GM12878 (cell line): ENCODE data around the gene ACTG1. TPM values are rescaled to one million over a fixed set of nuclear protein-coding genes. Genes with fewer than 3 reads are reported as not detected.
A peak's percentile ranks its signal among the peaks of the same experiment; 100 is the strongest.

Experiments
- ATAC-seq: fragments of 200-7000 bp; cut with Tn5 transposase; 3 replicates; pipeline ENCODE4 v1.9.1; 2020; ENCODE audit warnings: mild to moderate bottlenecking, moderate library complexity
- BruUV-seq: library from RNA; stranded (reverse); fragments of 400-500 nt; replicated peaks from 2 replicates; lab custom pipeline; 2021; lab: Mats Ljungman, UMichigan
- CTCF ChIA-PET: fragments of 300-600 bp; sonication (Branson Sonifier 250); formaldehyde crosslinking; extraction: SDS; loops from one replicate; lab custom pipeline; 2021; ENCODE audit warnings: inconsistent platforms; lab: Yijun Ruan, JAX
- POLR2A ChIA-PET: fragments of 350-600 bp; formaldehyde crosslinking; extraction: SDS; loops from one replicate; lab custom pipeline; 2021; ENCODE audit warnings: inconsistent platforms; lab: Charles Lee
- RAD21 ChIA-PET: fragments of 300-600 bp; sonication (Branson Sonifier 250); formaldehyde crosslinking; loops from one replicate; lab custom pipeline; 2023; ENCODE audit warnings: antibody characterized with exemption; ENCODE audit not compliant: unreplicated experiment; lab: Charles Lee
- SMC1A ChIA-PET: fragments of 300-600 bp; sonication (Branson Sonifier 250); formaldehyde crosslinking; loops from one replicate; lab custom pipeline; 2023; ENCODE audit not compliant: unreplicated experiment, uncharacterized antibody; lab: Charles Lee
- DNase-seq: peaks from one replicate; pipeline ENCODE4 v3.0.0-alpha.2; 2011; ENCODE audit warnings: low read depth, low spot score
- FAIRE-seq: peaks from 3 replicates; lab custom pipeline; 2011; peaks lifted over from hg19 to GRCh38; lab: Jason Lieb, UNC
- H2AFZ ChIP-seq: 2 replicates; pipeline ENCODE4 v1.6.0; 2011; ENCODE audit warnings: low read depth, low read length, control low read depth; ENCODE audit not compliant: control insufficient read depth
- H3K27ac ChIP-seq: 2 replicates; pipeline ENCODE4 v1.5.1; 2011; ENCODE audit warnings: control low read depth; ENCODE audit not compliant: control insufficient read depth, insufficient read depth
- H3K27me3 ChIP-seq, 2 experiments: replicated peaks in 1 of 2; 2 replicates each; pipeline versions ENCODE4 v1.6.0 to v1.6.1; 2011; ENCODE audit warnings: low read length in 1 of 2; ENCODE audit not compliant: control insufficient read depth in 2 of 2, insufficient read depth in 2 of 2
- H3K36me3 ChIP-seq, 2 experiments: 2 replicates each; pipeline ENCODE4 v1.5.1; 2011; ENCODE audit warnings: low read length in 1 of 2; ENCODE audit not compliant: control insufficient read depth in 2 of 2, insufficient read depth in 2 of 2
- H3K4me1 ChIP-seq: 2 replicates; pipeline ENCODE4 v1.6.1; 2011; ENCODE audit warnings: mild to moderate bottlenecking, low read length, moderate library complexity, mixed read lengths; ENCODE audit not compliant: control insufficient read depth, insufficient read depth
- H3K4me2 ChIP-seq: 2 replicates; pipeline ENCODE4 v1.6.0; 2011; ENCODE audit warnings: control low read depth; ENCODE audit not compliant: control insufficient read depth, insufficient read depth
- H3K4me3 ChIP-seq: fragments of 200-600 bp; sonication (generic); 2 replicates; pipeline ENCODE4 v1.5.1; 2016
- H3K79me2 ChIP-seq: 2 replicates; pipeline ENCODE4 v1.6.0; 2011; ENCODE audit warnings: low read length; ENCODE audit not compliant: control insufficient read depth, insufficient read depth
- H3K9ac ChIP-seq: 2 replicates; pipeline ENCODE4 v1.8.0; 2011; ENCODE audit warnings: low read length, control low read depth, mixed read lengths; ENCODE audit not compliant: control insufficient read depth, insufficient read depth
- H3K9me3 ChIP-seq: replicated peaks from 3 replicates; pipeline ENCODE4 v1.5.1; 2011; ENCODE audit warnings: mild to moderate bottlenecking, low read length; ENCODE audit not compliant: control insufficient read depth, insufficient read depth
- H4K20me1 ChIP-seq: 2 replicates; pipeline ENCODE4 v1.6.0; 2011; ENCODE audit not compliant: control insufficient read depth, insufficient read depth
- BACH1 ChIP-seq: fragments of 450-650 bp; IDR thresholded peaks from 2 replicates; pipeline ENCODE4 v1.6.1; 2017; ENCODE audit warnings: mild to moderate bottlenecking, borderline replicate concordance
- CHD1 ChIP-seq: IDR thresholded peaks from 2 replicates; pipeline ENCODE4 v1.6.1; 2012; ENCODE audit warnings: low read depth, low read length, improper control_type of control experiment
- NFYB ChIP-seq: IDR thresholded peaks from 2 replicates; pipeline ENCODE4 v1.6.1; 2011; ENCODE audit warnings: low read depth, mild to moderate bottlenecking, low read length, improper control_type of control experiment, moderate library complexity; ENCODE audit not compliant: insufficient read depth
- SPI1 ChIP-seq: IDR thresholded peaks from 2 replicates; pipeline ENCODE4 v1.6.1; 2011; ENCODE audit warnings: low read depth, mild to moderate bottlenecking, low read length, moderate library complexity, borderline replicate concordance; ENCODE audit not compliant: insufficient read depth
- STAT1 ChIP-seq: fragments of 450-650 bp; conservative IDR thresholded peaks from 2 replicates; pipeline ENCODE4 v1.6.1; 2014; ENCODE audit warnings: antibody characterized with exemption, mild to moderate bottlenecking
- STAT3 ChIP-seq: IDR thresholded peaks from 2 replicates; pipeline ENCODE4 v1.6.1; 2011; ENCODE audit warnings: low read depth, low read length, improper control_type of control experiment
- TAF1 ChIP-seq: IDR thresholded peaks from 2 replicates; pipeline ENCODE4 v1.6.1; 2011; ENCODE audit warnings: mild to moderate bottlenecking, low read depth, low read length, borderline replicate concordance
- WGBS: methylation state at CpG from one replicate; pipeline ENCODE4 v1.1.6; 2016; ENCODE audit warnings: low lambda C conversion rate; ENCODE audit not compliant: insufficient replicate concordance, insufficient coverage; ENCODE audit errors: missing lambda C conversion rate; 5-methylcytosine and 5-hydroxymethylcytosine counted together
- in situ Hi-C: fragments of 300-500 bp; cut with MboI; formaldehyde crosslinking; loops from 9 replicates; pipeline ENCODE4 v1.14.3; 2018; ENCODE audit warnings: mixed read lengths
- intact Hi-C: fragments of 100-400 bp; cut with micrococcal nuclease; formaldehyde crosslinking; loops from one replicate; pipeline ENCODE4 v1.14.2; 2022; ENCODE audit not compliant: unreplicated experiment
- polyA plus RNA-seq, 11 experiments: library from polyadenylated mRNA; depleted of rRNA in 4 of 11; unstranded in 6 of 11; stranded (reverse) in 5 of 11; fragments of >200 nt; fragmentation: Nextera tagmentation in 4 of 11; fragmentation: Illumina TruSeq in 1 of 11; extraction: Ambion mirVana in 4 of 11; extraction: Trizol in 1 of 11; gene quantifications; 1 replicate in 1 of 11; 2 replicates in 10 of 11; pipeline versions ENCODE4 v1.2.1 to v1.2.3, GENCODE V29; 2011 to 2016; ENCODE audit warnings: inconsistent platforms in 2 of 11, missing spikeins in 2 of 11, low read depth in 1 of 11
- total RNA-seq, 4 experiments: library from RNA; depleted of rRNA in 3 of 4; stranded (reverse); fragments of >200 nt in 3 of 4; fragmentation: Illumina TruSeq in 1 of 4; extraction: Trizol in 1 of 4; gene quantifications; 2 replicates each; pipeline versions ENCODE4 v1.2.1 to v1.2.3, GENCODE V29; 2013 to 2021
- TF ChIP-seq, protein P1 (sequence below): fragments of 450-650 bp; formaldehyde crosslinking; IDR thresholded peaks from 2 replicates; pipeline ENCODE4 v1.4.0; 2022; ENCODE audit warnings: mild to moderate bottlenecking, moderate library complexity
- TF ChIP-seq, protein P2 (sequence below), 3 experiments: IDR thresholded peaks in 2 of 3; conservative IDR thresholded peaks in 1 of 3; 2 replicates each; pipeline ENCODE4 v1.5.1; 2011; ENCODE audit warnings: low read depth in 3 of 3, low read length in 3 of 3, mild to moderate bottlenecking in 3 of 3, control low read depth in 2 of 3, moderate library complexity in 2 of 3, inconsistent platforms in 1 of 3, mixed read lengths in 1 of 3; ENCODE audit not compliant: control insufficient read depth in 2 of 3, insufficient read depth in 1 of 3; ENCODE audit errors: extremely low read depth in 1 of 3
- TF ChIP-seq, protein P3 (sequence below): IDR thresholded peaks from 2 replicates; pipeline ENCODE4 v1.6.1; 2012; ENCODE audit warnings: low read depth, low read length, improper control_type of control experiment
- TF ChIP-seq, protein P4 (sequence below): fragments of 450-650 bp; IDR thresholded peaks from 2 replicates; pipeline ENCODE4 v1.6.1; 2017; ENCODE audit warnings: borderline replicate concordance

Gene ACTG1
- total and polyA plus RNA-seq, 10 of the 15 experiments (the other 5 are each of a cell fraction or from before 2014, with no cell fraction given) = 810 to 6,105 (median 3,650) TPM

DNA sequence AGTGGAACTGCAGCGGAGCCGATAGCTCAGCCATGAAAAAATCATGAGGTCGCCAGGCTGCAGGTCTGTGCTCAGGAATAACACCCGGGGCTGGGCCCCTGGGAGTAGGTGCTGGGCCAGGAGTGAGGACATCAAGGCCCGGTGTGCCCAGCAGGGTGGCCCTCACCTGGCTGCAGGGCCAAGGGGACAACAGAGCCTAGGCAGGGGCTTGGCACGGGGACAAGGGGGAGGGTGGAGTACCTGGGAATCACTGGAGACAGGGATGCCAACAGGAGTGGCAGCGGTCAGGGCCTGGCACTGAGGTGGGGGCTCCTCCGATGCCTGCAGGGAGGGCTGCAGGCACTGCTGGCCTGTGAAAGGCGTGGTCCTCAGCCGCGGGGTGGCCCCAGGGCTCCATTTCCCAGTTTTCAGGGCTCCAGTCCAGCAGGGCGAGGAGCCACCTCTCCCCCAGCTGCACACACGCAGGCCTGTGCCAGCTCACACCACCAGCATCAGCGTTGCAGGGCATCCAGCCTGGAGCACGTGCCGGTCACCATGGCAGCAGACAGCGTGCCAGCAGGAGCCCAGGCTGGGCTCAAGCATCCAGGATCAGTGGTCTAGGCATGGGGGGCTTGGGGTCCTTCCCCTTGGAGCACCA is 10.9 kb upstream of the ACTG1 start (continued):
- TF ChIP-seq, protein P1, sequence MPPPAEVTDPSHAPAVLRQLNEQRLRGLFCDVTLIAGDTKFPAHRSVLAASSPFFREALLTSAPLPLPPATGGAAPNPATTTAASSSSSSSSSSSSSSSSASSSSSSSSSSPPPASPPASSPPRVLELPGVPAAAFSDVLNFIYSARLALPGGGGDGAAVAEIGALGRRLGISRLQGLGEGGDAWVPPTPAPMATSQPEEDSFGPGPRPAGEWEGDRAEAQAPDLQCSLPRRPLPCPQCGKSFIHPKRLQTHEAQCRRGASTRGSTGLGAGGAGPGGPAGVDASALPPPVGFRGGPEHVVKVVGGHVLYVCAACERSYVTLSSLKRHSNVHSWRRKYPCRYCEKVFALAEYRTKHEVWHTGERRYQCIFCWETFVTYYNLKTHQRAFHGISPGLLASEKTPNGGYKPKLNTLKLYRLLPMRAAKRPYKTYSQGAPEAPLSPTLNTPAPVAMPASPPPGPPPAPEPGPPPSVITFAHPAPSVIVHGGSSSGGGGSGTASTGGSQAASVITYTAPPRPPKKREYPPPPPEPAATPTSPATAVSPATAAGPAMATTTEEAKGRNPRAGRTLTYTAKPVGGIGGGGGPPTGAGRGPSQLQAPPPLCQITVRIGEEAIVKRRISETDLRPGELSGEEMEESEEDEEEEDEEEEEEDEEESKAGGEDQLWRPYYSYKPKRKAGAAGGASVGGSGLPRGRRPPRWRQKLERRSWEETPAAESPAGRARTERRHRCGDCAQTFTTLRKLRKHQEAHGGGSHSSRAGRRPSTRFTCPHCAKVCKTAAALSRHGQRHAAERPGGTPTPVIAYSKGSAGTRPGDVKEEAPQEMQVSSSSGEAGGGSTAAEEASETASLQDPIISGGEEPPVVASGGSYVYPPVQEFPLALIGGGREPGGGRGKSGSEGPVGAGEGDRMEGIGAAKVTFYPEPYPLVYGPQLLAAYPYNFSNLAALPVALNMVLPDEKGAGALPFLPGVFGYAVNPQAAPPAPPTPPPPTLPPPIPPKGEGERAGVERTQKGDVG = no peak
- TF ChIP-seq BACH1 = no peak
- TF ChIP-seq NFYB = no peak
- no peak for TF ChIP-seq CHD1
- no peak for TF ChIP-seq STAT1

DNA sequence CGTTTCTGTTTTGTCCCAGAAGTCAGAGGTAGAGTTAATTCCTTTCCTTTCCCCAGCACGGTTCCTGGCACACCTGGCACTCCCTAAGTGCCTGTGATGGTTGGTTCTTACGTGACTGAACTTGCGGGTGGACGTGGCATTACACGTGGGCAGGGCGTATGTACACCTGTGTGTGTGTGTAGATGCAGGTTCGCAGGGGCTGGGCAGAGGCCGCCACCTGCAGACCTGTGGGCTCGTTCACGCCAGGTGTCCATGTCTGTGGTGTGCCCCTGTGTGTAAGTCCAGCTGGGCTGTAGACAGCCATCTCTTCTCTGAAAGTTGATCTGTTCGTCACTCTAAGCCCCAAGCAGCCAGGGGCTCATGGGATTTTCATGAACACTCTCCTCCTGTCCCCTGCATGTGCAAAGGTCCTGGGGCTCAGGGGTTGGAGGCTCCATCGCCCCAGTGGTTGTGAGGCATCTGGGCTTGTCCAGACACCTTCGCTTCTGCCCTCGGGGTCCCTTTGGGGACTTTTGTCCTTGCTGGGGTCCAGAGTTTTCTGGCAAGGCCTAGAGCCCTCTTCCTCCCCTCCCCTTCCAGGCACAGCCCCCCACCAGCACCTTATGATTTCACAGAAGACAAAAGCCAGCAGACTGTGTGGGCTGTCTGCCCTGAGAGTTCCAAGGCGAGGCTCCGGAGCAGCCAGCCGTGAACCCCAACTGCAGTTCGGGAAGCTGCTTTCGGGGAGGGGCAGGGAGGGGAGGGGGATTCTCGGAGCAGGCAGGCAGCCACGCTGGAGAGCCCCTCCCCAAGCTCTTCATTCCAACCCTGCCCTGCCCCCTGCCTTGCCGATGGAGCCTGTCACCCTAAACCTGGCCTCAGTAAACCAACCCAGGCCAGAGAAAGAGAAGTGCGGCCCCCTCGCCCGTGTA is 10.1 kb upstream of the ACTG1 start:
- POLR2A ChIA-PET = interaction anchor here (0.9 kb wide), 1 partner anchor 14 kb away, joined by 3 read pairs; no protein-coding TSS in a partner anchor
- TF ChIP-seq, protein P2, sequence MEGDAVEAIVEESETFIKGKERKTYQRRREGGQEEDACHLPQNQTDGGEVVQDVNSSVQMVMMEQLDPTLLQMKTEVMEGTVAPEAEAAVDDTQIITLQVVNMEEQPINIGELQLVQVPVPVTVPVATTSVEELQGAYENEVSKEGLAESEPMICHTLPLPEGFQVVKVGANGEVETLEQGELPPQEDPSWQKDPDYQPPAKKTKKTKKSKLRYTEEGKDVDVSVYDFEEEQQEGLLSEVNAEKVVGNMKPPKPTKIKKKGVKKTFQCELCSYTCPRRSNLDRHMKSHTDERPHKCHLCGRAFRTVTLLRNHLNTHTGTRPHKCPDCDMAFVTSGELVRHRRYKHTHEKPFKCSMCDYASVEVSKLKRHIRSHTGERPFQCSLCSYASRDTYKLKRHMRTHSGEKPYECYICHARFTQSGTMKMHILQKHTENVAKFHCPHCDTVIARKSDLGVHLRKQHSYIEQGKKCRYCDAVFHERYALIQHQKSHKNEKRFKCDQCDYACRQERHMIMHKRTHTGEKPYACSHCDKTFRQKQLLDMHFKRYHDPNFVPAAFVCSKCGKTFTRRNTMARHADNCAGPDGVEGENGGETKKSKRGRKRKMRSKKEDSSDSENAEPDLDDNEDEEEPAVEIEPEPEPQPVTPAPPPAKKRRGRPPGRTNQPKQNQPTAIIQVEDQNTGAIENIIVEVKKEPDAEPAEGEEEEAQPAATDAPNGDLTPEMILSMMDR (IDR thresholded peaks at IDR 0.05 in 2 of 3, conservative IDR thresholded peaks at IDR 0.05 in 1 of 3; ENCODE audit: control insufficient read depth in 2 of 3, extremely low read depth in 1 of 3, insufficient read depth in 1 of 3, low read depth in 3 of 3, low read length in 3 of 3) = peak in 2 of 3 experiments; percentile 33 to 38; a peak in 3 of 6 replicates
- TF ChIP-seq, protein P3, sequence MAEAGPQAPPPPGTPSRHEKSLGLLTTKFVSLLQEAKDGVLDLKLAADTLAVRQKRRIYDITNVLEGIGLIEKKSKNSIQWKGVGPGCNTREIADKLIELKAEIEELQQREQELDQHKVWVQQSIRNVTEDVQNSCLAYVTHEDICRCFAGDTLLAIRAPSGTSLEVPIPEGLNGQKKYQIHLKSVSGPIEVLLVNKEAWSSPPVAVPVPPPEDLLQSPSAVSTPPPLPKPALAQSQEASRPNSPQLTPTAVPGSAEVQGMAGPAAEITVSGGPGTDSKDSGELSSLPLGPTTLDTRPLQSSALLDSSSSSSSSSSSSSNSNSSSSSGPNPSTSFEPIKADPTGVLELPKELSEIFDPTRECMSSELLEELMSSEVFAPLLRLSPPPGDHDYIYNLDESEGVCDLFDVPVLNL = no peak
- TF ChIP-seq SPI1 (peak; percentile 30; the same call in 1 of the 2 replicates), TAF1 (no peak), STAT3 (no peak)
- TF ChIP-seq, protein P4, sequence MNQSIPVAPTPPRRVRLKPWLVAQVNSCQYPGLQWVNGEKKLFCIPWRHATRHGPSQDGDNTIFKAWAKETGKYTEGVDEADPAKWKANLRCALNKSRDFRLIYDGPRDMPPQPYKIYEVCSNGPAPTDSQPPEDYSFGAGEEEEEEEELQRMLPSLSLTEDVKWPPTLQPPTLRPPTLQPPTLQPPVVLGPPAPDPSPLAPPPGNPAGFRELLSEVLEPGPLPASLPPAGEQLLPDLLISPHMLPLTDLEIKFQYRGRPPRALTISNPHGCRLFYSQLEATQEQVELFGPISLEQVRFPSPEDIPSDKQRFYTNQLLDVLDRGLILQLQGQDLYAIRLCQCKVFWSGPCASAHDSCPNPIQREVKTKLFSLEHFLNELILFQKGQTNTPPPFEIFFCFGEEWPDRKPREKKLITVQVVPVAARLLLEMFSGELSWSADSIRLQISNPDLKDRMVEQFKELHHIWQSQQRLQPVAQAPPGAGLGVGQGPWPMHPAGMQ = no peak

More for the DNA sequence above, 10.1 kb upstream of the ACTG1 start:
- RAD21 ChIA-PET = interaction anchor here (0.6 to 7.6 kb wide), 2 partner anchors 77 to 97 kb away, joined by 3 to 44 read pairs; no protein-coding TSS in a partner anchor
- no peak for ATAC-seq
- Histone ChIP-seq H3K79me2 (peaks cover 17% of the 10 kb centered on the region), H4K20me1 (no peaks in the 10 kb centered on the region), H3K9ac (no peak overlapping the region), H2AFZ (no peak overlapping the region), H3K27ac (no peak overlapping the region), H3K4me2 (no peak overlapping the region), H3K27me3 (no peaks in the 10 kb centered on the region), H3K4me1 (peaks cover 21% of the 10 kb centered on the region), H3K4me3 (no peak overlapping the region), H3K9me3 (no peaks in the 10 kb centered on the region), H3K36me3 (no peaks in the 10 kb centered on the region)
- 71% methylated on average over 20 of the region's 26 CpGs for WGBS
- SMC1A ChIA-PET = interaction anchor here (0.7 to 2.0 kb wide), 3 partner anchors 29 to 76 kb away, joined by 3 to 5 read pairs (median 5); partner anchors contain the start of gene FAAP100
- CTCF ChIA-PET = interaction anchor here (0.9 to 1.3 kb wide), 4 partner anchors 12 to 78 kb away, joined by 3 to 7 read pairs (median 4); no protein-coding TSS in a partner anchor
- in situ Hi-C loops (no loop called here), intact Hi-C loops (no loop called here)
- DNase-seq = no peak
- FAIRE-seq = no peak
- BruUV-seq = no TSS peak
